GM19351 (cell line): ENCODE results near the gene TESK1.
"Not testable (repeated sequence)": the region's sequence is repeated elsewhere in the genome, so short reads cannot be mapped to it uniquely, and the experiment has no call there.

Source experiments
- ATAC-seq: cut with Tn5 transposase; IDR thresholded peaks from one replicate; pipeline ENCODE4 v1.9.1; 2021; ENCODE audit warnings: mild to moderate bottlenecking, moderate library complexity; ENCODE audit not compliant: unreplicated experiment

TESK1 gene

GRCh38 chr9:35615981-35616680 is 11.1 kb downstream of the TESK1 start:
- no peak for ATAC-seq

- ATAC-seq = peak; percentile 42
These were observed 11.8 kb downstream of the TESK1 start for GRCh38 chr9:35616681-35617459.

GRCh38 chr9:35617548-35617947 is 12.5 kb downstream of the TESK1 start:
- no peak for ATAC-seq

GRCh38 chr9:35618325-35618727 is 13.3 kb downstream of the TESK1 start, which contains the start of gene CD72:
TSS of gene CD72 (minus strand) at chr9:35618413. CDS start at chr9:35618303, 110 bp downstream.
- no peak for ATAC-seq

- ATAC-seq = peak; percentile 44
These were observed 14.1 kb downstream of the TESK1 start for GRCh38 chr9:35618854-35619799.

- ATAC-seq = peak; percentile 54
These were observed 14.7 kb downstream of the TESK1 start for GRCh38 chr9:35619800-35620158.

- ATAC-seq = no peak
These were observed 22.5 kb downstream of the TESK1 start for GRCh38 chr9:35627575-35627974.

- no peak for ATAC-seq
These were observed 23.4 kb downstream of the TESK1 start for GRCh38 chr9:35628389-35628991.

GRCh38 chr9:35629597-35629996 is 24.5 kb downstream of the TESK1 start:
- ATAC-seq = no peak

- no peak for ATAC-seq
These were observed 30.7 kb downstream of the TESK1 start for GRCh38 chr9:35635730-35636129.

GRCh38 chr9:35636135-35636876 is 31.2 kb downstream of the TESK1 start:
- no peak for ATAC-seq

GRCh38 chr9:35636877-35637246 is 31.8 kb downstream of the TESK1 start:
- ATAC-seq = not testable (repeated sequence)

GRCh38 chr9:35637427-35637955 is 32.4 kb downstream of the TESK1 start:
- ATAC-seq = not testable (repeated sequence)

- ATAC-seq = not testable (repeated sequence)
These were observed 33.7 kb downstream of the TESK1 start for GRCh38 chr9:35638751-35639150.

- ATAC-seq = not testable (repeated sequence)
These were observed 34.2 kb downstream of the TESK1 start for GRCh38 chr9:35639225-35639624.

GRCh38 chr9:35639631-35640030 is 34.6 kb downstream of the TESK1 start:
- ATAC-seq = no peak

- ATAC-seq = not testable (repeated sequence)
These were observed 35.4 kb downstream of the TESK1 start for GRCh38 chr9:35640431-35640830.

GRCh38 chr9:35641478-35641877 is 36.4 kb downstream of the TESK1 start:
- not testable (repeated sequence) for ATAC-seq

GRCh38 chr9:35643046-35643445 is 38.0 kb downstream of the TESK1 start:
- ATAC-seq = no peak

GRCh38 chr9:35645736-35646135 is 40.7 kb downstream of the TESK1 start:
- not testable (repeated sequence) for ATAC-seq
